Heart left ventricle (tissue), 13 donors: ENCODE measurements around the gene PEX11A.

Experiments used
- POLR2A ChIP-seq, 2 donors: fragments of 450-650 bp; IDR thresholded peaks; one replicate each; pipeline ENCODE4 v1.6.1; 2017; ENCODE audit warnings: antibody characterized with exemption in 2 of 2, mild to moderate bottlenecking in 2 of 2, moderate library complexity in 2 of 2
- TF ChIP-seq, protein P1 (sequence below), 12 donors: fragments of 200-600 bp; sonication (generic) in 4 of 12; IDR thresholded peaks; one replicate each; pipeline versions ENCODE4 v1.5.0 to v1.8.0; 2018 to 2022; ENCODE audit warnings: antibody characterized with exemption in 12 of 12, mild to moderate bottlenecking in 5 of 12
- donor health status: ischemic (EF 13 %, LVEDD 7.1; RV severe dilation, severe dysfunction).
- donor health status: DM: no; HTN: yes; CAD: no.
- donor health status: DM: no; HTN: no; CAD: no.
- donor health status: ischemic (EF 25% LVEDD 6.9; RV normal size, moderate dysfunction).
- donor health status: ischemic (EF 25% LVEDD 5.7; RV mildly dilated, moderate dysfunction).
- donor health status: ischemic (EF 35%, LVEDD 5.7; RV mildly dilated, moderate dysfunction).
- donor health status: nonischemic (EF 11% LVEDD 7.7; RV severe dilation, severe dysfunction).
- donor health status: DM: yes; HTN: yes; CAD: no.
- donor health status: PGD.
- donor health status: ischemic (EF 29% LVEDD 5.4; RV normal size, mild dysfunction).
- donor health status: nonischemic (EF 23%, LVEDD 6.1; RV moderate dilation, normal function).

DNA sequence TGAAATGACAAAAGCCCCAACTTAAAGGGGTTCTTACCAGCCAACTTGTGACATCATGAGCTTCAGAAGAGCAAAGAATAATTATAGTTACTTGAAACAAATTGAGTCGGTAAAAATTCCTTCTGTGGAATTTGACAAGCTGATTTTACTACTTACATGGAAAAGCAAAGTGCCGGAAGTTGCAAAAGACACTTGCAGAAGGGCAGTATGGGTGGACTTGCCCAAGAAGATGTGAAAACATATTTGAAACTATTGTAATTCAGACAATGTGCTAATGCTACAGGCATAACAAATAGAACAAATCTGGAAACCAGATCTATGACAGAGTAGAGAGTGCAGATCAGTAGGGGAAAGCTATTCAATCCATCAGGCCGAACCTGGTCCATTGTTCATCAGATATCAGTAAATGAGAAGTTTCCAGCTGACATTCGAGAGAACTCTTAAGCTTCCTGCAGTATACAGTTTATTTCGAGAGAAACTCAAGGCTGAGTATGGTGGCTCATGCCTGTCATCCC is 32.8 kb downstream of the PEX11A start:
- TF ChIP-seq, protein P1, sequence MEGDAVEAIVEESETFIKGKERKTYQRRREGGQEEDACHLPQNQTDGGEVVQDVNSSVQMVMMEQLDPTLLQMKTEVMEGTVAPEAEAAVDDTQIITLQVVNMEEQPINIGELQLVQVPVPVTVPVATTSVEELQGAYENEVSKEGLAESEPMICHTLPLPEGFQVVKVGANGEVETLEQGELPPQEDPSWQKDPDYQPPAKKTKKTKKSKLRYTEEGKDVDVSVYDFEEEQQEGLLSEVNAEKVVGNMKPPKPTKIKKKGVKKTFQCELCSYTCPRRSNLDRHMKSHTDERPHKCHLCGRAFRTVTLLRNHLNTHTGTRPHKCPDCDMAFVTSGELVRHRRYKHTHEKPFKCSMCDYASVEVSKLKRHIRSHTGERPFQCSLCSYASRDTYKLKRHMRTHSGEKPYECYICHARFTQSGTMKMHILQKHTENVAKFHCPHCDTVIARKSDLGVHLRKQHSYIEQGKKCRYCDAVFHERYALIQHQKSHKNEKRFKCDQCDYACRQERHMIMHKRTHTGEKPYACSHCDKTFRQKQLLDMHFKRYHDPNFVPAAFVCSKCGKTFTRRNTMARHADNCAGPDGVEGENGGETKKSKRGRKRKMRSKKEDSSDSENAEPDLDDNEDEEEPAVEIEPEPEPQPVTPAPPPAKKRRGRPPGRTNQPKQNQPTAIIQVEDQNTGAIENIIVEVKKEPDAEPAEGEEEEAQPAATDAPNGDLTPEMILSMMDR (IDR thresholded peaks at IDR 0.05): no peak
- TF ChIP-seq POLR2A (IDR thresholded peaks at IDR 0.05): no peak
